ENCODE results near the gene GCNT2.

Gene GCNT2

GRCh38 chr6:10555625-10556309 lies 34.6 kb downstream of the GCNT2 start:
- ATAC-seq (ENCODE audit: insufficient read depth, low read depth), result no peak
- no peak for DNase-seq
- H4K20me1 ChIP-seq (ENCODE audit: insufficient read depth, low read length), result no peaks in the 10 kb centered on the region

DNA sequence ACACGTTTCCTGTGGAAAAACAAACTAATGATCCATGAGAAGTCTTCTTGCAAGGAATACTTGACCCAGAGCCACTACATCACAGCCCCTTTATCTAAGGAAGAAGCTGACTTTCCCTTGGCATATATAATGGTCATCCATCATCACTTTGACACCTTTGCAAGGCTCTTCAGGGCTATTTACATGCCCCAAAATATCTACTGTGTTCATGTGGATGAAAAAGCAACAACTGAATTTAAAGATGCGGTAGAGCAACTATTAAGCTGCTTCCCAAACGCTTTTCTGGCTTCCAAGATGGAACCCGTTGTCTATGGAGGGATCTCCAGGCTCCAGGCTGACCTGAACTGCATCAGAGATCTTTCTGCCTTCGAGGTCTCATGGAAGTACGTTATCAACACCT lies 35.4 kb downstream of the GCNT2 start:
- no peak for ATAC-seq (ENCODE audit: insufficient read depth, low read depth)
- Histone ChIP-seq H2AFZ (ENCODE audit: low read depth, low read length) (no peak overlapping the region), H3K27ac (ENCODE audit: low read length) (no peak overlapping the region), H3K36me3 (ENCODE audit: insufficient read depth, low read length) (no peaks in the 10 kb centered on the region), H3K9me3 (ENCODE audit: insufficient read depth, low read length, severe bottlenecking) (no peaks in the 10 kb centered on the region), H3K4me1 (ENCODE audit: insufficient read depth, low read length) (no peaks in the 10 kb centered on the region), H4K20me1 (ENCODE audit: insufficient read depth, low read length) (no peaks in the 10 kb centered on the region), H3K27me3 (ENCODE audit: insufficient read depth, low read length, poor library complexity) (no peaks in the 10 kb centered on the region), H3K9ac (ENCODE audit: low read depth, low read length) (no peak overlapping the region), H3K4me3 (ENCODE audit: low read depth in 1 of 2, low read length in 2 of 2) (no peak overlapping the region), H3K4me2 (ENCODE audit: insufficient read depth, low read length) (no peak overlapping the region), H3K79me2 (ENCODE audit: insufficient read depth, low read length) (no peaks in the 10 kb centered on the region)
- TF ChIP-seq, protein P1, sequence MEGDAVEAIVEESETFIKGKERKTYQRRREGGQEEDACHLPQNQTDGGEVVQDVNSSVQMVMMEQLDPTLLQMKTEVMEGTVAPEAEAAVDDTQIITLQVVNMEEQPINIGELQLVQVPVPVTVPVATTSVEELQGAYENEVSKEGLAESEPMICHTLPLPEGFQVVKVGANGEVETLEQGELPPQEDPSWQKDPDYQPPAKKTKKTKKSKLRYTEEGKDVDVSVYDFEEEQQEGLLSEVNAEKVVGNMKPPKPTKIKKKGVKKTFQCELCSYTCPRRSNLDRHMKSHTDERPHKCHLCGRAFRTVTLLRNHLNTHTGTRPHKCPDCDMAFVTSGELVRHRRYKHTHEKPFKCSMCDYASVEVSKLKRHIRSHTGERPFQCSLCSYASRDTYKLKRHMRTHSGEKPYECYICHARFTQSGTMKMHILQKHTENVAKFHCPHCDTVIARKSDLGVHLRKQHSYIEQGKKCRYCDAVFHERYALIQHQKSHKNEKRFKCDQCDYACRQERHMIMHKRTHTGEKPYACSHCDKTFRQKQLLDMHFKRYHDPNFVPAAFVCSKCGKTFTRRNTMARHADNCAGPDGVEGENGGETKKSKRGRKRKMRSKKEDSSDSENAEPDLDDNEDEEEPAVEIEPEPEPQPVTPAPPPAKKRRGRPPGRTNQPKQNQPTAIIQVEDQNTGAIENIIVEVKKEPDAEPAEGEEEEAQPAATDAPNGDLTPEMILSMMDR (IDR thresholded peaks at IDR 0.05; ENCODE audit: borderline replicate concordance, extremely low read depth, low read length, poor library complexity, severe bottlenecking), result no peak
- no peak for TF ChIP-seq EZH2 (IDR thresholded peaks at IDR 0.05; ENCODE audit: borderline replicate concordance, low read depth, low read length, severe bottlenecking)
- DNase-seq, result no peak

More at GRCh38 chr6:10555625-10556309, 34.6 kb downstream of the GCNT2 start:
- Histone ChIP-seq H3K27ac (ENCODE audit: low read length) (no peak overlapping the region), H3K36me3 (ENCODE audit: insufficient read depth, low read length) (no peaks in the 10 kb centered on the region), H3K9me3 (ENCODE audit: insufficient read depth, low read length, severe bottlenecking) (no peaks in the 10 kb centered on the region), H3K9ac (ENCODE audit: low read depth, low read length) (no peak overlapping the region), H3K4me3 (ENCODE audit: low read depth in 1 of 2, low read length in 2 of 2) (no peak overlapping the region), H3K79me2 (ENCODE audit: insufficient read depth, low read length) (no peaks in the 10 kb centered on the region), H3K27me3 (ENCODE audit: insufficient read depth, low read length, poor library complexity) (no peaks in the 10 kb centered on the region), H2AFZ (ENCODE audit: low read depth, low read length) (no peak overlapping the region), H3K4me1 (ENCODE audit: insufficient read depth, low read length) (no peaks in the 10 kb centered on the region), H3K4me2 (ENCODE audit: insufficient read depth, low read length) (no peak overlapping the region)
- TF ChIP-seq, protein P1 (IDR thresholded peaks at IDR 0.05; ENCODE audit: borderline replicate concordance, extremely low read depth, low read length, poor library complexity, severe bottlenecking), result no peak
- TF ChIP-seq EZH2 (IDR thresholded peaks at IDR 0.05; ENCODE audit: borderline replicate concordance, low read depth, low read length, severe bottlenecking), result no peak

GRCh38 chr6:10556992-10557391 lies 35.8 kb downstream of the GCNT2 start:
- Histone ChIP-seq H3K9me3 (ENCODE audit: insufficient read depth, low read length, severe bottlenecking) (no peaks in the 10 kb centered on the region), H3K79me2 (ENCODE audit: insufficient read depth, low read length) (no peaks in the 10 kb centered on the region), H3K9ac (ENCODE audit: low read depth, low read length) (no peak overlapping the region), H4K20me1 (ENCODE audit: insufficient read depth, low read length) (no peaks in the 10 kb centered on the region), H3K36me3 (ENCODE audit: insufficient read depth, low read length) (no peaks in the 10 kb centered on the region), H3K4me2 (ENCODE audit: insufficient read depth, low read length) (no peak overlapping the region), H3K4me3 (ENCODE audit: low read depth in 1 of 2, low read length in 2 of 2) (no peak overlapping the region), H3K4me1 (ENCODE audit: insufficient read depth, low read length) (no peaks in the 10 kb centered on the region), H3K27ac (ENCODE audit: low read length) (no peak overlapping the region), H2AFZ (ENCODE audit: low read depth, low read length) (no peak overlapping the region), H3K27me3 (ENCODE audit: insufficient read depth, low read length, poor library complexity) (no peaks in the 10 kb centered on the region)
- ATAC-seq (ENCODE audit: insufficient read depth, low read depth) (no peak), DNase-seq (no peak)
- TF ChIP-seq, protein P1 (IDR thresholded peaks at IDR 0.05; ENCODE audit: borderline replicate concordance, extremely low read depth, low read length, poor library complexity, severe bottlenecking), result no peak
- TF ChIP-seq EZH2 (IDR thresholded peaks at IDR 0.05; ENCODE audit: borderline replicate concordance, low read depth, low read length, severe bottlenecking), result no peak

All from DND-41 (cell line).